H1 (cell line): ENCODE results near the gene FAM240A. TPM values are rescaled to one million over a fixed set of nuclear protein-coding genes. Genes with fewer than 3 reads are reported as not detected.

ENCODE experiments used
- CTCF ChIA-PET: fragments of 300-600 bp; sonication (Branson Sonifier 250); formaldehyde crosslinking; loops from one replicate; lab custom pipeline; 2021; ENCODE audit not compliant: partially characterized antibody; lab: Charles Lee
- POLR2A ChIA-PET: fragments of 300-600 bp; sonication (Branson Sonifier 250); formaldehyde crosslinking; loops from one replicate; lab custom pipeline; 2021; ENCODE audit warnings: inconsistent platforms; ENCODE audit not compliant: partially characterized antibody; lab: Charles Lee
- DNase-seq, 2 experiments: peaks; one replicate each; pipeline versions ENCODE4 v3.0.0 to v3.0.0-alpha.2; 2010 to 2022; ENCODE audit warnings: low spot score in 2 of 2, low read depth in 1 of 2, mixed read lengths in 1 of 2
- FAIRE-seq: peaks from 2 replicates; lab custom pipeline; 2011; peaks lifted over from hg19 to GRCh38; lab: Jason Lieb, UNC
- H2AFZ ChIP-seq: 2 replicates; pipeline ENCODE4 v1.8.1; 2012; ENCODE audit warnings: low read length, inconsistent platforms
- H2AK5ac ChIP-seq: 2 replicates; pipeline ENCODE4 v1.6.1; 2013; ENCODE audit warnings: low read depth, low read length
- H2BK120ac ChIP-seq: replicated peaks from 2 replicates; pipeline ENCODE3; 2013; ENCODE audit warnings: low read depth, low read length, inconsistent platforms
- H2BK12ac ChIP-seq: 2 replicates; pipeline ENCODE4 v1.6.1; 2013; ENCODE audit warnings: low read depth, low read length
- H2BK15ac ChIP-seq: 2 replicates; pipeline ENCODE4 v1.6.1; 2013; ENCODE audit warnings: low read length
- H2BK20ac ChIP-seq: 2 replicates; pipeline ENCODE4 v1.6.1; 2013; ENCODE audit warnings: low read length
- H2BK5ac ChIP-seq: 2 replicates; pipeline ENCODE4 v1.6.1; 2013; ENCODE audit warnings: low read depth, low read length
- H3K14ac ChIP-seq: 2 replicates; pipeline ENCODE4 v1.6.1; 2013; ENCODE audit warnings: inconsistent platforms; ENCODE audit not compliant: insufficient read length
- H3K18ac ChIP-seq: 2 replicates; pipeline ENCODE4 v1.6.1; 2013; ENCODE audit warnings: low read length; ENCODE audit errors: extremely low read depth
- H3K23ac ChIP-seq: 2 replicates; pipeline ENCODE4 v1.6.1; 2013; ENCODE audit warnings: inconsistent platforms; ENCODE audit not compliant: insufficient read length
- H3K23me2 ChIP-seq: 2 replicates; pipeline ENCODE4 v1.6.1; 2013; ENCODE audit warnings: low read depth, low read length
- H3K27ac ChIP-seq: 2 replicates; pipeline ENCODE4 v1.6.1; 2011; ENCODE audit warnings: low read depth, low read length, inconsistent platforms
- H3K27me3 ChIP-seq, 4 experiments: replicated peaks in 1 of 4; 1 replicate in 1 of 4; 2 replicates in 3 of 4; pipeline versions ENCODE4 v1.6.1 to v1.8.1; 2011 to 2013; ENCODE audit warnings: low read length in 3 of 4, mild to moderate bottlenecking in 3 of 4, inconsistent platforms in 2 of 4, mixed read lengths in 2 of 4, moderate library complexity in 1 of 4; ENCODE audit not compliant: control insufficient read depth in 3 of 4, insufficient read depth in 3 of 4; ENCODE audit errors: extremely low read depth in 1 of 4
- H3K36me3 ChIP-seq, 4 experiments: 2 replicates each; pipeline versions ENCODE4 v1.6.1 to v1.8.1; 2011 to 2013; ENCODE audit warnings: mild to moderate bottlenecking in 4 of 4, low read length in 3 of 4, moderate library complexity in 2 of 4, control low read depth in 1 of 4, inconsistent platforms in 1 of 4; ENCODE audit not compliant: insufficient read depth in 4 of 4, control insufficient read depth in 2 of 4
- H3K4ac ChIP-seq: replicated peaks from 2 replicates; pipeline ENCODE3; 2013; ENCODE audit warnings: low read length, low read depth, mixed read lengths, inconsistent platforms; ENCODE audit not compliant: insufficient read length
- H3K4me1 ChIP-seq, 4 experiments: replicated peaks in 1 of 4; 1 replicate in 1 of 4; 2 replicates in 3 of 4; pipeline versions ENCODE4 v1.6.1 to v1.8.1; 2011 to 2013; ENCODE audit warnings: low read length in 3 of 4, inconsistent platforms in 2 of 4, mixed read lengths in 1 of 4; ENCODE audit not compliant: insufficient read depth in 4 of 4, control insufficient read depth in 3 of 4
- H3K4me2 ChIP-seq, 2 experiments: 2 replicates each; pipeline versions ENCODE4 v1.6.1 to v1.8.1; 2011 to 2013; ENCODE audit warnings: low read depth in 2 of 2, low read length in 2 of 2, control low read depth in 1 of 2, inconsistent platforms in 1 of 2, mild to moderate bottlenecking in 1 of 2; ENCODE audit not compliant: insufficient read depth in 1 of 2
- H3K4me3 ChIP-seq, 4 experiments: fragments of 200-600, 300-600 bp in 1 of 4; sonication (generic), shearing (Covaris generic), sonication (Bioruptor Twin) in 1 of 4; 2 replicates each; pipeline versions ENCODE4 v1.5.1 to v1.8.1; 2011 to 2016; ENCODE audit warnings: low read length in 4 of 4, low read depth in 3 of 4, control low read depth in 2 of 4, inconsistent platforms in 2 of 4, mild to moderate bottlenecking in 2 of 4, mixed read lengths in 1 of 4, moderate library complexity in 1 of 4; ENCODE audit not compliant: insufficient read depth in 2 of 4; ENCODE audit errors: extremely low read depth in 1 of 4
- H3K56ac ChIP-seq: replicated peaks from 2 replicates; pipeline ENCODE3; 2013; ENCODE audit warnings: low read depth, mild to moderate bottlenecking, mixed read lengths, low read length, inconsistent platforms; ENCODE audit not compliant: insufficient read length
- H3K79me1 ChIP-seq: 2 replicates; pipeline ENCODE4 v1.6.1; 2013; ENCODE audit warnings: low read depth, low read length, control low read depth
- H3K79me2 ChIP-seq, 2 experiments: 2 replicates each; pipeline versions ENCODE4 v1.6.1 to v1.8.1; 2012 to 2013; ENCODE audit warnings: low read length in 2 of 2, mild to moderate bottlenecking in 2 of 2, inconsistent platforms in 1 of 2; ENCODE audit not compliant: insufficient read depth in 2 of 2, control insufficient read depth in 1 of 2
- H3K9ac ChIP-seq, 4 experiments: replicated peaks in 1 of 4; 1 replicate in 1 of 4; 2 replicates in 3 of 4; pipeline versions ENCODE4 v1.6.1 to v1.8.1; 2011 to 2013; ENCODE audit warnings: low read depth in 3 of 4, low read length in 3 of 4, control low read depth in 2 of 4, mild to moderate bottlenecking in 2 of 4, moderate library complexity in 2 of 4, inconsistent platforms in 1 of 4; ENCODE audit errors: extremely low read depth in 1 of 4
- H3K9me3 ChIP-seq, 2 experiments: 2 replicates each; pipeline versions ENCODE4 v1.6.1 to v1.8.1; 2012 to 2013; ENCODE audit warnings: mild to moderate bottlenecking in 2 of 2, moderate library complexity in 2 of 2, control low read depth in 1 of 2, inconsistent platforms in 1 of 2, low read depth in 1 of 2, low read length in 1 of 2, mixed read lengths in 1 of 2; ENCODE audit not compliant: insufficient read depth in 2 of 2
- H4K20me1 ChIP-seq, 2 experiments: replicated peaks in 1 of 2; 2 replicates each; pipeline versions ENCODE3 to v1.8.1; 2011 to 2013; ENCODE audit warnings: inconsistent platforms in 2 of 2, low read length in 2 of 2, mild to moderate bottlenecking in 1 of 2; ENCODE audit not compliant: insufficient read depth in 2 of 2, control insufficient read depth in 1 of 2
- H4K5ac ChIP-seq: 2 replicates; pipeline ENCODE4 v1.6.1; 2013; ENCODE audit warnings: low read length, low read depth, mixed read lengths, inconsistent platforms; ENCODE audit not compliant: insufficient read length
- H4K8ac ChIP-seq: 2 replicates; pipeline ENCODE4 v1.8.0; 2013; ENCODE audit warnings: mild to moderate bottlenecking, moderate library complexity, low read length, inconsistent platforms; ENCODE audit not compliant: insufficient read depth; ENCODE audit errors: extremely low read depth
- H4K91ac ChIP-seq: replicated peaks from 2 replicates; pipeline ENCODE3; 2013; ENCODE audit warnings: low read length, mixed read lengths, inconsistent platforms; ENCODE audit not compliant: insufficient read length
- CBX5 ChIP-seq: fragments of 300-800, 300-1000 bp; sonication (generic); IDR thresholded peaks from 2 replicates; pipeline ENCODE4 v1.7.1; 2016; ENCODE audit warnings: antibody characterized with exemption, low read length, low read depth
- CBX8 ChIP-seq: fragments of 300-800, 300-1000 bp; sonication (generic); IDR thresholded peaks from 2 replicates; pipeline ENCODE4 v1.7.1; 2016; ENCODE audit warnings: low read depth, low read length, borderline replicate concordance
- MAFK ChIP-seq: IDR thresholded peaks from 2 replicates; pipeline ENCODE4 v1.6.1; 2012; ENCODE audit warnings: low read depth, mild to moderate bottlenecking, improper control_type of control experiment, low read length
- POLR2A ChIP-seq, 2 experiments: IDR thresholded peaks; 1 replicate in 1 of 2; 2 replicates in 1 of 2; pipeline ENCODE4 v1.6.1; 2011; ENCODE audit warnings: low read depth in 2 of 2, low read length in 2 of 2, mild to moderate bottlenecking in 2 of 2; ENCODE audit errors: control extremely low read depth in 1 of 2
- WGBS, 2 experiments: shearing (Covaris generic) in 1 of 2; methylation state at CpG; one replicate each; pipeline versions ENCODE4 v1.1.6 to v1.1.7; 2013 to 2015; ENCODE audit warnings: low lambda C conversion rate in 2 of 2, mixed read lengths in 2 of 2, inconsistent platforms in 1 of 2, low coverage in 1 of 2, missing lambda C conversion rate in 1 of 2; ENCODE audit not compliant: insufficient replicate concordance in 2 of 2, insufficient coverage in 1 of 2, insufficient read length in 1 of 2; ENCODE audit errors: extremely low coverage in 1 of 2, missing lambda C conversion rate in 1 of 2; 5-methylcytosine and 5-hydroxymethylcytosine counted together
- polyA plus RNA-seq, 7 experiments: library from polyadenylated mRNA; depleted of rRNA in 3 of 7; stranded (reverse) in 5 of 7; unstranded in 2 of 7; fragments of >200 nt in 5 of 7; fragments of 200-250 nt in 2 of 7; gene quantifications; 1 replicate in 5 of 7; 2 replicates in 1 of 7; 4 replicates in 1 of 7; pipeline versions ENCODE4 v1.2.1 to v1.2.3, GENCODE V29; 2011 to 2013; ENCODE audit warnings: missing spikeins in 2 of 7, mixed read lengths in 2 of 7
- total RNA-seq: library from RNA; stranded (reverse); fragmentation: NEBNext Ultra II Directional; extraction: Animal tissue kit (Norgen Biotek cat#: 25700); gene quantifications from 2 replicates; pipeline ENCODE4 v1.2.1, GENCODE V29; 2021

The FAM240A gene
- total and polyA plus RNA-seq, 2 of the 8 experiments (the other 6 are each of a cell fraction or from before 2014, with no cell fraction given): 0.08 TPM; not detected in 1

GRCh38 chr3:46586738-46587246, 25.5 kb upstream of the FAM240A start:
- Histone ChIP-seq H3K56ac (no peak overlapping the region), H3K79me2 (no peaks in the 10 kb centered on the region), H3K23me2 (no peaks in the 10 kb centered on the region), H2BK20ac (no peak overlapping the region), H3K23ac (no peak overlapping the region), H2BK15ac (no peak overlapping the region), H3K4ac (no peak overlapping the region), H2BK12ac (no peak overlapping the region), H3K18ac (no peak overlapping the region), H4K91ac (no peak overlapping the region), H3K4me2 (no peak overlapping the region), H3K79me1 (no peaks in the 10 kb centered on the region), H3K9ac (no peak overlapping the region), H3K4me1 (no peaks in the 10 kb centered on the region), H3K9me3 (peaks cover 33 to 37% of the 10 kb centered on the region in 2 experiments), H3K36me3 (peaks cover 11 to 42% (median 30%) of the 10 kb centered on the region in 4 experiments; a peak in 7 of 8 replicates), H4K20me1 (peaks cover 0 to 3% of the 10 kb centered on the region in 2 experiments), H3K27me3 (no peaks in the 10 kb centered on the region), H3K14ac (no peak overlapping the region), H4K8ac (no peak overlapping the region), H2BK120ac (no peak overlapping the region), H2BK5ac (no peak overlapping the region), H2AFZ (no peak overlapping the region), H3K4me3 (no peak overlapping the region), H2AK5ac (no peak overlapping the region), H4K5ac (no peak overlapping the region), H3K27ac (no peak overlapping the region)
- no peak for FAIRE-seq
- peak in 1 of 2 experiments; percentile 65 for DNase-seq
- ChIA-PET POLR2A (interaction anchor here (0.6 to 9.2 kb wide), 29 partner anchors 12 to 133 kb away, joined by 3 to 213 read pairs (median 6); partner anchors contain the start of genes FAM240A and RTP3), CTCF (interaction anchor here (0.9 to 6.4 kb wide), 15 partner anchors 9 to 107 kb away, joined by 3 to 35 read pairs (median 4); partner anchors contain the start of gene RTP3)
- no peak for TF ChIP-seq CBX8
- no peak for TF ChIP-seq MAFK
- no peak for TF ChIP-seq CBX5
- peak in 1 of 2 experiments; percentile 19; a peak in 1 of 3 replicates for TF ChIP-seq POLR2A (IDR thresholded peaks at IDR 0.05; ENCODE audit: control extremely low read depth in 1 of 2, low read depth in 2 of 2, low read length in 2 of 2)
- WGBS, 2 experiments: 67% methylated on average over 6 of the region's 6 CpGs; no CpG with 5 or more reads in 1 of the 2 experiments
